GM10266 (cell line): Measurements from ENCODE around the gene SPATA32.

ENCODE experiments used
- DNase-seq: peaks from one replicate; pipeline ENCODE4 v3.0.0; 2012; ENCODE audit errors: extremely low spot score
- TF ChIP-seq, protein P1 (sequence below): IDR thresholded peaks from 2 replicates; pipeline ENCODE4 v1.5.1; 2012; ENCODE audit warnings: mild to moderate bottlenecking, low read depth; ENCODE audit not compliant: control insufficient read depth, insufficient read depth; ENCODE audit errors: missing control alignments

Gene SPATA32, protein sequence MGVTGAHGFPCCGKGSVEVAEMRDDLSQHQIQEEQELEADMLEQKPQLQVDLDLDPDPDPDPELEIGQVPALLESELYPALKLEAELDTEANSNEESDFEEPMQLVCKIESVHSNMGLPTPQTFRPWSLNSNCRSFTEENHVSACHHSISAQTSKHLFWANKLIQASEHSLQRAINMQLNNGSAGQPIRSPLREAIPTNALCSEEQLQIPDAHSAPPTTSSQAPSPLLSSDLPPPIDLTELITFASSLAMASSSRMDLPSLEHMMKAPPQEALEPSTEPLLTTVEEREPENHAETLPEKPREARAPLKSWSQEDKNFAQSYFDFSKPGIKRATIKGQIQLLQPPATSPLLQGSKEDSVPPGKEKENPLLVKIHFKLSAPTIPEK

DNA sequence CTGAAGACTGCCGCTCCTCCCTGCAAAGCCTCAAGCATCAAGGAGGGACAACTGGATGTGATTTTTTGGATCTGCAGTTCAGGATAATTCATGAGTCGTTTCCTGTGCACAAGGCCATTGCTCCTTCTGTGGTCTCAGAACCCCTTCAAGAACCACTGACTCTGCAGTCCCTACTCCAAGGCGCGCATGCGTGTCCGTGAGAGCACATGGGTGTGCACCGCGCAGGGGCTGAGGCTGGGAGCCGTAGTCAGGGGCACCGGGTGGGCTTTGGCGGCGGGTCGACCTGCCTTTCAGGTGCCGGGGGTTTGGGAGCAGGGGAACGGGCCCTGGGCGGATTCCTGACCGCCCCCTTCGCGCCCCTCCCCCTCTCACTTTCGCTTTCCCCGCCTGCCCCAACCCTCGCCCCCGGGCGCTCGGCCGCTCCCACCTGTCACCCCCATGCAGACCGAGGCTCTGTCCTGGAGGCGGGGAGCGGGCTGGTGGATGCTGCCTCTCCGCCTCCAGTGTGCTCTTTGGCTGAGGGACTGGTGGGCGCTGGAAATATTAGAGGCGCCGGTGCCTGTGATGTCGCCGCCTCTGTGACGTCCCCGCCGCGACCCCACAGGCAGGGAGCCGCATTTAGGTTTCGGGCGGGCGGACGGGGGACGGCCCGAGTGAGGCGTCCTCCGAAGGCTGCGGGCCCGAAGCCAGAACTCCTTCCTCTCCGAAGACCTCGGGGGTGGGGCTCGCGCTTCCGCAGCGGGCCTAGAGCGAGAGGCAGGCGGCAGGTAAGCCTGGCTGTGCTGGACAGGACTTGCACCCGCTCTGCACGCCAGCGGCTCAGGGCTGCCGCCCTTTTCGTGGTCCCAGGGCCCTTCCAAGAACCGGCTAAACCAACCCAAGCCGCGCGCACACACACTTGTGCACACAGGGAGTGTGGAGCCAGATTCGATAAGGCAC lies at the start of gene SPATA32:
SPATA32 (minus strand) TSS at position 518 of the 939 bp plus-strand sequence; CDS start at position 440, 78 bp downstream.
- peak; percentile 80 for DNase-seq
- TF ChIP-seq, protein P1, sequence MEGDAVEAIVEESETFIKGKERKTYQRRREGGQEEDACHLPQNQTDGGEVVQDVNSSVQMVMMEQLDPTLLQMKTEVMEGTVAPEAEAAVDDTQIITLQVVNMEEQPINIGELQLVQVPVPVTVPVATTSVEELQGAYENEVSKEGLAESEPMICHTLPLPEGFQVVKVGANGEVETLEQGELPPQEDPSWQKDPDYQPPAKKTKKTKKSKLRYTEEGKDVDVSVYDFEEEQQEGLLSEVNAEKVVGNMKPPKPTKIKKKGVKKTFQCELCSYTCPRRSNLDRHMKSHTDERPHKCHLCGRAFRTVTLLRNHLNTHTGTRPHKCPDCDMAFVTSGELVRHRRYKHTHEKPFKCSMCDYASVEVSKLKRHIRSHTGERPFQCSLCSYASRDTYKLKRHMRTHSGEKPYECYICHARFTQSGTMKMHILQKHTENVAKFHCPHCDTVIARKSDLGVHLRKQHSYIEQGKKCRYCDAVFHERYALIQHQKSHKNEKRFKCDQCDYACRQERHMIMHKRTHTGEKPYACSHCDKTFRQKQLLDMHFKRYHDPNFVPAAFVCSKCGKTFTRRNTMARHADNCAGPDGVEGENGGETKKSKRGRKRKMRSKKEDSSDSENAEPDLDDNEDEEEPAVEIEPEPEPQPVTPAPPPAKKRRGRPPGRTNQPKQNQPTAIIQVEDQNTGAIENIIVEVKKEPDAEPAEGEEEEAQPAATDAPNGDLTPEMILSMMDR = no peak

DNA sequence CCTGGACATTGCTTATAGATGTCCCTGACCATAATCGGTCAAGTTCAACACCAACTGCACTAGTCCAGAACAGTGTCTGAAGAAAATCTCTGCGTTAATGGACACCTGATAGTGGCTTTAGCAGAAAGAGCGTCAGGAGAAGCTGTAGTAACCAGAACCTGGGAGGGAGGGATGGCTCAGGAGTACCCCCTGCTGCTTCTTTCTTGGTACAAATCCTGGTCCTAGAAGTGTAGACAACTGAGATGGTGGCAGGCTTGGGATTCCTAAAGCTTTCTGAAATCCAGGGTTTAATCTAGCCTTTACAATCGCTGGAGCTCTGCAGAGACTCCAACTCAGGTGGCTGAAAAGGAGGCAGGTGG lies 49.5 kb upstream of the SPATA32 start:
- TF ChIP-seq, protein P1 = no peak

DNA sequence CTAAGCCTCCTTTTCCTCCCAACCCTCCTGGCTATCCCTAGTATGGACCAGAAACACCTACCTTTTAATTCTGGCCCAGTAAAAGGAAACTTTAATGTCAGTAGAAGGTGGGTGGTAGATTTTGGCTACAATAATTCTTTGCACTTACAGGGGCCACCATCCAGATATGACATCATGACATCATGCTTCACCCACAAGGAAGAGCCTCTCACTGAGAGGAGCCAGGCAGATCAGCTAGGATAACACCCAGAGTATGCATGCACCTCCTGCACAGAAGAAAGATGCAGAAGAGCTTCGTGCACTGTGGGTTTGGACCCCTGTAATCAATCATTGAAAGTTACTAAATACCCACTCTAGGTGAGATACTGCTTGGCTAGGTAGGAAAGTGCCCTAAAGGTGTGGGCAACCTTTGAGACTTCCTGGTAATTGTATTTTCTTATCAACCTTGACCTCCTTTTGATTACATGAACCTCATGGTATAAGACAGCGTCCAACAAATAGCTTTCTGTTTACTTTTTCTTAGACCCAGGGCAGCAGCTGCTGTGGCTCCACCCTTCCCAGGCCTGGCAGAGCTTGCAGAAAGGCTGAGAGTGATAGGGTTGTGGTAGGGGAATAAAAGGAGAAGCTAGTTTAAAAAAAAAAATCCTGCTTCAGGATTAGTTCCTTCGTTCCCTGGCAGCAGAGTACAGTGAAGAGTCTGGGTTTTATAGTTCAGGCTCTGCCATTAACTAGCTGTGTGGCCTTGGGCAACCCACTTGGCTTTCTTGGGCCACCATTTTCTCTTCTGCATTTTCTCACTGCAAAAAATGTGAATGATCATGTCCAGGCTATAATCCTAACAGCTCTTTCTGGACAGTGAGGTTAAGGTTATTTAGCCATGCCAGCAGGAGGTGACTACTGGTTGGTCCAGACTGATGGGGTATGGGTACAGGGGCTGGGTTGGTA lies 48.8 kb upstream of the SPATA32 start:
- TF ChIP-seq, protein P1 = no peak

More for the DNA sequence above, 49.5 kb upstream of the SPATA32 start:
- no peak for DNase-seq

DNA sequence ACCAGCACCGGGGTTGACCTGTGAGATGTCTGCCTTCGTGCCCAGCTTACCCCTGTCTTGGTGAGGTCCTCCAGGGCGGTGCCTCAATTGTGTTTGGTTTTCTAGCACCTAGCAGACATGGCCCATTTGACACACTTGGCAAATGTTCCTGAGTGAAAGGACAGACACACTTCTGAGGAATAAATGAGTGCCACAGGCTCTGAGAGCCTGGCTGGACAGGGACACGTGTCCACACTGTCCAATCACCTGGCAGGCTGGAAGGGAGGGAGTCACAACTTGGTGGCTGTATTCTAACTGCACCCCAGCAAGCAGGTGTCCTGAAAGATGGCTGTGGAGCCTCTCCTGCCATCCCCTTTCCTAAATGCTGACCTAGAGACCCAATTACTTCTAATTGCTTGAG lies 47.5 kb upstream of the SPATA32 start:
- DNase-seq = no peak
- TF ChIP-seq, protein P1 = no peak

More for the DNA sequence above, 48.8 kb upstream of the SPATA32 start:
- no peak for DNase-seq

DNA sequence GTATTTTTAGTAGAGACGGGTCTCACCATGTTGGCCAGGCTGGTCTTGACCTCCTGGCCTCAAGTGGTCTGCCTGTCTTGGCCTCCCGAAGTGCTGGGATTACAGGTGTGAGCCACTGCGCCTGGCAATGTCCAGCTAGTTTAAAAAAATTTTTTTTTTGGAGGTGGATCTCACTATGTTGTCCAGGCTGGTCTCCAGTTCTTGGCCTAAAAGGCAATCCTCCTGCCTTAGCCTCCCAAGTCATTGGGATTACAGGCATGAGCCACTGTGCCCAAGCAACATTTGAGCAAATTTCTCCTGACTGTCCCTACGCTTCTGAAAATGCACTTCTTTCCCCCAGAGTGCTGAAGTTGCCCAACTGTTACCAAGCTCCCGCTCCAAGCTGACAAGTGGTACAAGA lies 46.9 kb upstream of the SPATA32 start:
- TF ChIP-seq, protein P1 = no peak
- no peak for DNase-seq

DNA sequence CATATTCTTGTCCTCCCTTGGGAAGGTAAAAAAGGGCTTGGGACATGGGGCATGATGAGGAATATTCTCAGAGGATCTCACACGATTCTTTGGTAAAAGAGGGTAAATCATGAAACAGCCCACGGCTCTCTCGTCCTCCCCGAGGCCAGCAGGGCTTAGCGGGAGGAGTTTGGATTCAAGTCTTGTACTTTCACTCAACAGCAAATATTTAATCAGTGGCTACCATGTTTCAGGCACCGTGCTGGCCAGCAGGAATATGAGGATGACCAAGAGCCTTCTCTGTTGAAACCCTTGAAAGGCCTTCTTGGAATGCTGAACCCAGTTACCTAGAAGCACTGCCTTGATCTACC lies 46.1 kb upstream of the SPATA32 start:
- no peak for DNase-seq
- TF ChIP-seq, protein P1 = no peak
